HG02852 (cell line): ENCODE results near the gene ERBB3.

Experiments
- ATAC-seq: cut with Tn5 transposase; IDR thresholded peaks from one replicate; pipeline ENCODE4 v1.9.1; 2021; ENCODE audit warnings: mild to moderate bottlenecking, moderate library complexity; ENCODE audit not compliant: unreplicated experiment

The ERBB3 gene

DNA sequence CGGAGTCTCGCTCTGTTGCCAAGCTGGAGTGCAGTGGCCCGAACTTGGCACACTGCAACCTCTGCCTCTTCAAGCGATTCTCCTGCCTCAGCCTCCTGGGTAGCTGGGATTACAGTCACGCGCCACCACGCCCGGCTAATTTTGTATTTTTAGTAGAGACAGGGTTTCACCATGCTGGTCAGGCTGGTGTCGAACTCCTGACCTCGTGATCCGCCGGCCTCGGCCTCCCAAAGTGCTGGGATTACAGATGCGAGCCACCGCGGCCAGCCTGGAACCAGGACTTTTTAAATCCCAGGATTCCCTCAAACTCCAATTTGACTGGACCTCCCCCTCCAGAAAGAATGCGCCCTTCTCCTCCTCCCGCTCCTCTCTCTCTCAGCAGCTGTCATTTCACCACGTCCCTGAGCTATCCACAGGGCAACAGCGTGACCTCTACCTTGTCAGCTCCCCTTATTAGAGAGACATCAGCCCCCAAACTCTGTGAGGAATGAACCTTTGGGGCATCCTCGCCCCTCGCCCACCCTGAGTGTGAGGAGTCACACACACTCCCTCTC lies 50.1 kb downstream of the ERBB3 start:
- ATAC-seq, result no peak

- no peak for ATAC-seq
Observed at GRCh38 chr12:56130876-56131275, 50.9 kb downstream of the ERBB3 start.

GRCh38 chr12:56134897-56135296 lies 54.9 kb downstream of the ERBB3 start:
- no peak for ATAC-seq

- no peak for ATAC-seq
Observed at GRCh38 chr12:56137853-56138571, 58.0 kb downstream of the ERBB3 start.

- ATAC-seq, result no peak
Observed at GRCh38 chr12:56141946-56142784, 62.2 kb downstream of the ERBB3 start.

GRCh38 chr12:56143217-56143616 lies 63.3 kb downstream of the ERBB3 start:
- no peak for ATAC-seq

- no peak for ATAC-seq
Observed at GRCh38 chr12:56143870-56144269, 63.9 kb downstream of the ERBB3 start.

- ATAC-seq, result no peak
Observed at GRCh38 chr12:56145217-56145616, 65.3 kb downstream of the ERBB3 start.

DNA sequence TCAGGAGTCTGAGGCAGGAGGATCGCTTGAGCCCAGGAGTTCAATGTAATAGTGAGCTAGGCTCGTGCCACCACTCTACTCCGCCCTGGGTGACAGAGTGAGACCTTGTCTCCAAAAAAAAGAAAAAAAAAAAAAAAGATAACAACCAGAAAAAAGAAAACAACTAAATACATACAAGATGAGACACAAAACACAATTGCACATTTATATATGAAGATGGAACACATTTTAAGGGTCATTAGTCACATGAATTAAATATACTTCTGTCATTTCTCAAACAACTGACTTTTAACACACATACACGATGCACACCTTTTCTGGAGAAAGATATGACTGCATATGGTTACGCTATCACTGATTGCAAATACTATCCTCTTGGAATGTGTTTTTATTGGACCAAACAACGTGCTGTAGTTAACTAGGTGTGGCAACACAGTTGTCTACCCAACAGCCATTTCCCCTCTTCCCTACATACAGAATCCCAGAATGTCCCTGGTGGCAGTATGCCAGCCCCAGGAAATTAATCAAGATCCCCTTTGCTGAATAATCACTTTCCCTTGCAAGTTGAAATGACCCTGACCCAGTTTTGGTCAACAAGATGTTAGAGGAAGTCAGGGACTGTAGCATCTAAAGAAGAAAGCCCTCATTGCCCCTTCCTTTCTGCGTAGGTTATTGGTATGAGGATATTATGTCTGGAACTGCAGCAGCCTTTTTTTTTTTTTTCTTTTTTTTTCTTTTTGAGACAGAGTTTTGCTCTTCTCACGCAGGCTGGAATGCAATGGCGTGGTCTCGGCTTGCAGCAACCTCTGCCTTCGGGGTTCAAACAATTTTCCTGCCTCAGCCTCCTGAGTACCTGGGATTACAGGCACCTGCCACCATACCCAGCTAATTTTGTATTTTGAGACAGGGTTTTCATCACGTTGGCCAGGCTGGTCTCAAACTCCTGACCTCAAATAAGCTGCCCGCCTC lies 66.8 kb downstream of the ERBB3 start:
- ATAC-seq, result no peak

- no peak for ATAC-seq
Observed at GRCh38 chr12:56150563-56150962, 70.6 kb downstream of the ERBB3 start.

- peak; percentile 37 for ATAC-seq
Observed at GRCh38 chr12:56151672-56152131, 71.7 kb downstream of the ERBB3 start.

DNA sequence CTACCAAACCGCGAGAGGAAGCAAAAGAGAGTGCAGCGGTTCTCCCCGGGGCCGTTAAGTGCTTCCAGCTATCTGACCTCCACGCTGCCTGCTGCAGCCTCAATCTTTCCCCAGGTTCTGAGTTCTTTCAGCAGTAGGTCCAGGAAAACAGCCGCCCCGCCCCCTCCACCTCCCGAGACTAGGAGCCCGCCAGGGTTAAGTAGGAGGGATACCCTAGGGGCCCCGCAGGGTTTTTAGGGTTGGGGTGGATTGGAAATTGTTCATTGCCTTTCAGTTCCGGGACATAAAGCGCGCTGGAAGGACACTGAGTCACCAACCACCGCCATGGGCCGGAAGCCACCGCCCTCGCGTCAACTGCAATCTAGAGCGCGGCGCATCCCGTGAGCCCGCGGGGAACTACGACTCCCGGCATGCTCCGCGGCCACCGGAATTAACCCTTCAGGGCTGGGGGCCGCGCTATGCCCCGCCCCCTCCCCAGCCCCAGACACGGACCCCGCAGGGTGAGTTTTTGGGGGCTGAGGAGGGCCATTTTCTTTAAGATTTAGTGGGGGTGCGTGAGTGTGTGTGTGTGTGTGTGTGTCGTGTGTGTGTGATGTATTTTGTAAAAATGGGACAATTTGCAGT lies 72.3 kb downstream of the ERBB3 start, which contains the start of gene MYL6B:
TSS of gene MYL6B (plus strand) at position 456 of the 624 bp plus-strand sequence. CDS start 1,332 bp downstream, outside the sequence.
- peak; percentile 91 for ATAC-seq
